DMS114 treated with DMSO at 0.1 percent for 48 hours (cell line): ENCODE measurements around the gene PTPRK.

Experiments used
- DNase-seq: peaks from one replicate; lab custom pipeline; 2025; ENCODE audit not compliant: unreplicated experiment; lab: John Stamatoyannopoulos, UW

The PTPRK gene

DNA sequence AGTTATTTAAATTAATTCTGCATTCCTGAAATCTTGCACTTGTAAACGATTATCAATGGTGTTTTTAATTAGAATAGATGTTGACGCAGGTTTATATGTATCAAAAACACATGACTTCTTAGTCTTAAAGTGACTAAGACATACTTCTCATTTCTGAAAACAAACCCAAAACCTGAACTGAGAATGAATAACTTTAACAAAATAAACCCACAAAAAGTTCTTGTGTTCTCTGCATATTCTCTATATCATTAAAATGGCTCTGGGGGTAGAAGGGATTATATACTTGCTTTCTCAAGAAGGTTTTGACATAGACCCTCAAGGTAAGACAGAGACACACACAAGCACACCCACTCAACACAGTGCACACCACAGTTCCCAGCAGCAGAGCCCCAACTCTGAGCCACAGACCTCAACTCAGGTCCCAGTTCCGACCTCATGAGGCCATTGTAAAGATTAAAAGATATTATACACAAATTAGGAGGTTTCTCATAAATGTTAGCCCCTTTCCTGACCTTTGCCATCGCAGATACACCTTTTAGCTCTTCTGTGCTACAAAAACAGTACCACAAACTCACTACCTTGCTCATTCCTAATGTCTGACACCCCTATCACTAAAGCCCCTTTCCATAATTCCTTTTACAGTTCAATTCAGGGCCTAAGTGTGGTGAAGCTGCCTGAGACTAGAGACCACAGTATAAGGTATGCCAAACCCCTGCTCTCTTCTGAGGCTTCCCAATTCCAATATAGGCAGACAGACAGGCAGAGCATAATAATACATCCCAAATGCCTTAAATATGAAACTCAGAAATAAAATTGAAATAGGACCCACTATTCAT is 267.8 kb downstream of the PTPRK start:
- no peak for DNase-seq

DNA sequence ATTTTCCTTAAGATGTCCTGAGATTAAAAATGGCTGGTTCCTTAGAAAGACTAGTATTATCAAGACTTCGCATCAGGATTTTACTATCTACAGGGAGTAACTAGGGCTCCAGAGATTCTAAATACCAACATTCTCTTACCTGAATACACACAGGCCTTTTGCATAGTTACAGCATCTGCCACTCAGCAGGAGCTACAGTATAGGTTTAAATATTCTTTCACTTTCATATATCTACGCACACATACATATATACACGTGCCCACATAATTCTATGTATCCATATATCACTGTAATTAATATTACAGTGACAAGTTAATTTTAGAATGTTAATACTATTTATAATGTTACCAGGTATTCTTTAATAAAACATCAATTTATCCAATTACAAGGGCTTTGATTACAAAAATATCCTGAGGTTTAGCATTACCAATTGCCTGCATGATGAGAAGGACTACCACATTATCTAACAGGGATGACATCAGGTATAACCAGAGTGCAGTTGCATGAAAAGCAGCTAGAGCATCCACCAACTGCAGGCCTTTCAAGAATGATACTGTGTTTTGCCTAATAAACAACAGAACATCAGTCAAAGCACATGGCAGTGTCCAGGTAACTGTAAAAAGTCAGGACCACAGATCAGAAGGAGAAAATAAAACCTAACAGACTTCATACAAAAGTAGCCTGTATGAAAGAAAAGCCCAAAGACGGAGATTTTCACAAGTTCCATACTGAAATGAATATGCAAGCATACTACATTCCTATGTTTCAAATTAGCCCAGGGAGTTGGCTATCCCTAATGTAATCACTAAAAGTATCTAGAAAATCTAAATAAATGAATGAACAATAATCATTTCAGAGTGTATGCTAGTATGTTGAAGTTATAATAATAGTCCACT is 268.7 kb downstream of the PTPRK start:
- DNase-seq, result no peak

DNA sequence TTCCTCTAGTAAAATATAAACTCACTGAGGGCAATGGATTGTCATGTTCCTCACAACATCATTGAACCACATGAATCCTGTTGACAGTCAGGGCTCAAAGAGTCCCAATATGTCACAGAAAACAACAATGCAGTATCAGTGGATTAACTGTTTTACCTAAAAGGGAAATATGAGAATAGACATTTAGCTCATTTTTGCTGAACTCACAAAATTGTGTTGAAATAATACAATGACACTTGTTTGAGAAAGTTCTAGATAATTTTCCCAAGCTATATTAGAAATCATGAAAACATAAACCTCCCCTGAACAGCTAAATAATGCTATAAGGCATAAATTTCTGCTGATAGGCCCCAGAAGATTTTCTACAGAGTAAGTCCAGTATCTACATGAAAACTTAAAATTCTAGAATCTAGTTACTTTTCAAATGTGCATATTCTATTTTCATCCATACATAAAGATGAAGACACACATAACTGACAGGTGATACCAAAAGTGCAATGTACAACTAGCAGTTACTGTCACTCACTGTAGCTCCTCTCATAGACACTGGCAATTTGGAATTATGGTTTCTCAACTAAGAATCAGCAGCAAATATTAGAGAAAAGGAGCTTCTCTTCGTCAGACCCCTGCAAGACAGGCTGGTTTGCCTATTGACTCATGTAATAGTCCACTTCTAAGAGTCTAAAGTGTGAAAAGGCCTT is 269.9 kb downstream of the PTPRK start:
- no peak for DNase-seq

DNA sequence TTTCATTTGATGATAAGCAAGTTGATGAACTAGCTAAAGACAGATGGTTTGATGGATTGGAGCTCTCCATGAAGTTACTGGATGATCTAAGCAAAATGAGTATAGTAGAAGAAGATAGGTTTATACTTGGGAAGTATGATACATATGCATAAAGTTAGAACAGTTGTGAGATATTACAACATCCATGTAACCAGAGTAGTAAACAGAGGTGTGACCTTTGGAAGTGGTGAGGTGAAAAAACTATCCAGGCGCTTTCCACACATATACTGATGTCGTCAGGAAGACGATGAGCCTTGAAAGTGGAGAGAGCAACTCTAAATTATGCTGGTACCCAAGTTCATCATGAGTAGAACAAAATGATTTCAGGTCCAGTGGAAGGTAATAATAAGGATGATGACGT is 271.0 kb downstream of the PTPRK start:
- no peak for DNase-seq

DNA sequence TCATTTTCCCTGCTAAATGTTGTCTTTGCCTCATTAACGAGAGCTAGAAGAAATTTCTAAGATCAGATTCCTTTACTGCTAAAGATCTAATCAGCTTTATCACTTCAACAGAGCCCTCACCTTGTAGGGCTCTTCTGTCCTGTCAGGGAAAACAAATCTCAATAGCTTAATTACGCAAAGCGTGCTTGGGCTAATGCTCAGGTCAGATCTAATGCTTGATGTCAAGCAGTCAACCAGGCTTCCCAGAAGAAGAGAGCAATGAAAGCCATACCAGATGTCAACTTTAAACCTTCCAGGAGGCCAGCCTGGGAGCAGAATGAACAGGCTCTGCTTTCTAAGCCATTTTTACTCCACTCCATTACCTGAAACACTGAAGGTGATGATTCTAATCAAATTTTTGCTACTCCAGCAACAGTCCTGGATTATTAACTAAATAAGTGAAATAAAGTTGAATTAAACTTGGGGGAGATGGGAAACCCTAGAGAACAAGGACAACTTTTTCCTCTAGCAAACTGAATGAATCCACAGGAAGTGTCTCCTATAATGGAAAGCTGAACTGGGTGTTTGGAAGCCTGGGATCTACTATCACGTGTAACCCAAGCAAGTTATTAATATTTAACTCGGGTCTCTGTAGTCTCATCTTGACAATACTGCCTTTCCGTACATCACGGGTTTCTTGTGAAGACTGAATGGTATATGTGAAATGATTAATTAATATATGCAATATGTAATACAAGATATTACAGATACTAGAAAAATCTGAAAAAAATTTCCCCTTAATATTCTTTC is 273.7 kb downstream of the PTPRK start:
- DNase-seq, result no peak

DNA sequence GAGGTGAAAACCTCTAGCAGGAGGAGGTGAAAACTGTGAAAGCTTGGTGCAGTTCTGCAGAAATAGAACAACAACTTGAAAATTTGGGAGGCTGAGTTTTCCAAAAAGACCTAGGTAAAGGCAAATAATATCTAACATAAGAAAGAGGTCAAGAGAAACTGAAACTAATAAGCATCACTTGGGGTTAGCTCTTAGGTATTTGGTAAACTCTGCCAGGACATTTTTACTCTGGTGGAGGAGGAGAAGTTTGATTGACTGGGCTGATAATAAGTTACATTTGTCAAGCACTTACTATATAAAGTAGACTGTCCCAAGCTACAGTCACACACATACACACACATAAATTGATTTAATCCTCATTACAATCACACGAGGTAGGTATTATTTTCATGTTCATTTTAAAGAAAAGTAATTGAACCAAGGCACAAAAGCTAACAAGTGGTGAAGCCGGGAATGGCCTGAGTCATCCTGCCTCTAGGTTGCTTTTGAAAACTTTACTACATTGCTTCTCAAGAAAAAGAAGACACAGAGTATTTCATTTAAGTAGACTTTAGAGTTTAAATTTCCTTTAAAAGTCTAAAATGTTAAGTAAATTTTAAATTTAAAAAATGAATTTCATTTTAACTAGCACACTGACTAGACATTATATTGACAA is 275.5 kb downstream of the PTPRK start:
- no peak for DNase-seq

- no peak for DNase-seq
Measured at GRCh38 chr6:128242765-128243403, 277.5 kb downstream of the PTPRK start.

- no peak for DNase-seq
Measured at GRCh38 chr6:128241216-128241615, 279.2 kb downstream of the PTPRK start.

DNA sequence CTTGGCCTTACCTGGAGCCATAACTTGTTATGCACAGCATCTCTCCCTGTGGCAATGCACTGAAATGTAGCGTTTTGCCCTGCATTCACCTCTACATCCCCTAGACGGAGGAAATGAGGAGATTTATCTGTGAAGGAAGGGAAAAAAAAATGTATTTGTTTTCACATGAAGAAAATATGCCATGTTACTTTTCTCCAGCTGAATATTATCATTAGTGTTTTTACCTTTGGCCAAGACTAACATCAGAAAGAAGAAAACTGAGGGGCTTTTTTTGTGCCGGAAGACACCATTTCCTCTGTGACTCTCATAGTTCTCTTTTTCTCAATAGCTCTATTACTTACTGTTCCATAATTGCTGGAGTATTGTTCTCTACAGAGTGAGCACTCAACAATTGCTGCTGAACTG is 280.4 kb downstream of the PTPRK start:
- DNase-seq, result no peak

DNA sequence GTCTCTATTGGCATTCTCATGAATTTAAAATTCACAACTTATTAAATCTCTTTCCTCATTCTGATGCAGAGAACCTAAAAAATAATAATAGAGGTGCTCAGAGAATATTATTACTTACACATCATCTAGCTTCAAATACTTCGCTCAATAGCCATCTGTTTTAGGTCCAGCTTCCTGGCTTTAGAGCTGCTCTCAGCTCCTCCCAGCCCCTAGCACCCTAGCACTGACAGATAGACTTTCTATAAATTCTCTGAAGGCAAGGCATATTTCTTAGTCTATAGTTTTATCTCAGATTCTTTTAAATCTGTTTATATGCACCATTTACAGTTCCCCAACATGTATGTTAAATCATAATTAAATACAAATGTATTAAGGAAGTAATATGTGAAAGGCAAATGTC is 281.3 kb downstream of the PTPRK start:
- DNase-seq, result no peak

DNA sequence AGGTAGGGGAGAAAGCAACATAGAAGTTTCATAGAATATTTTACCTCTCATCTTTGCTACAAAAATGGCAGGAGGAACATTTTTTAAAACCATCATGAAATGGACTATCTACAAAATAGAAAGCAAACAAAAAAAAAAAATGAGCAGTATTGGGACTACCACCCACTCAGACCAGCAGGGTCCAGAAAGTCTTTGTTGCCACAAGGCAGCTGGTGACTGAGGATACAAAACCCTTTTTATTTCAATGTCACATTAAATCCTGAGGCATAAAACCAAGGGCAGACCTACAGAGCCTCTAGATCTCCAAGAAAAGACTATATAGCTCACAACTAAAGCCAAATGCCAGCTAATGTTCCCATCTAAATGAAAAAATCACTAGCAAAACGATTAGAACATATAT is 282.2 kb downstream of the PTPRK start:
- no peak for DNase-seq

DNA sequence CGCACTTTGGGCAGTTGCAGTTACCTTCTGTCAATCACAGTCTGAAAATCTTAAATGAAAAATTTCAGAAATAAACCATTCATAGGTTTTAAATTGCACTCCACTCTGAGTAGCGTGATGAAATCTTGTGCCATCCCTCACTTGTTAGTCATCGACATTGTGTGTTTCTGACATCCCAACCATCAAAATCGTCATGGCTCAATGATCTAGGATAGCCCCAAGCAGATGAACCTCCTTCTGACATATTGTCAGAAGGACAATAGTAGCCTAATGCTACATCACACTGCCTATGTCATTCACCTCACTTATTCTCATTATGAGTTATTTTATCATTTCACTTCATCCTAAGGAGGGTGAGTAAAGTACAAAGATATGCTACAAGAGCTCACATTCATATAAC is 284.8 kb downstream of the PTPRK start:
- DNase-seq, result no peak

GRCh38 chr6:128233531-128233930 is 286.9 kb downstream of the PTPRK start:
- no peak for DNase-seq

GRCh38 chr6:128230267-128230989 is 290.0 kb downstream of the PTPRK start:
- no peak for DNase-seq

GRCh38 chr6:128225612-128226011 is 294.8 kb downstream of the PTPRK start:
- no peak for DNase-seq

DNA sequence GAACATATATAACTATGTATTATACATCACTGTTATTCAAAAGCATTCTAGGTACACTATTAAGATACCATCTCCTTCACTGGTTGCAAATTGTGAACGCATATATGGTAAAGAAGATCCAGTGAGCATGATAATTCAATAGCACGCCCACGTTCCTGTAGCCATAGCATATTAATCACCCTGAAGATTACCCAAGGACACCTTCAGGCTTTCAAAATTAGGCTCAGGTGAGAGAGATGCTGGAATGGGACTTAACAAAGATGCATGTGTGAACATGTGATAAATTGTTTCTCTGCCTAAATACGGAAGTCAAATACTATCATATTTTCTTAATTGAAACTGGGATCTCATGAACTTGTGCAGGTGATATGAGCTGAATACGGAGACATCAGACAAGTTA is 303.5 kb downstream of the PTPRK start:
- no peak for DNase-seq

DNA sequence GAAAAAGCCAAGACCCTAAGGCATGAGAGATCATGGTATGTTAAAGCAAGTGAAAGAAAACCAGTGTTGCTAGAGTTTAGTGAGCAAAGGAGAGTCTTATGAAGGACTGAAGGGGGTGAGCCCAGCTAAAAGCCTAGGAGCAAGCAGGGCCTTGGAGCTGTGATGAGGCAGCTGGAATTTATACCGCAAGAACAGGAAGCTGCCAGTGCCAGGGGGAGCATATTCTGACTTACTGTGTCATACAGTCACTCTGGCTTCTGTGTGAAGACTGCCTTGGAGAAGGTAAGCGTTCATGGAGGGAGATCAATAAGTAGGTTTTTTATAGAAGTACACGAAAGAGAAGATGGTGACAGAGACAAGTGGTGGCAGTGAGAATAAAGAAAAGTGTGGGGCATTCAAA is 310.6 kb downstream of the PTPRK start:
- DNase-seq, result no peak

- no peak for DNase-seq
Measured at GRCh38 chr6:128208851-128209580, 311.4 kb downstream of the PTPRK start.
